ENCODE data around the gene SMC1B. TPM values are rescaled to one million over a fixed set of nuclear protein-coding genes. Genes with fewer than 3 reads are reported as not detected.

Gene SMC1B
- total RNA-seq, 2 donors from 2014 or later: not detected

- ATAC-seq (ENCODE audit: insufficient number of reproducible peaks, low FRiP score, low read depth): no peak
- H3K9me3 ChIP-seq: no peaks in the 10 kb centered on the region
- no peak for TF ChIP-seq CTCF (IDR thresholded peaks at IDR 0.05)
- H3K36me3 ChIP-seq: no peaks in the 10 kb centered on the region
- DNase-seq (ENCODE audit: low spot score): no peak
- no peak overlapping the region for H3K4me3 ChIP-seq
- H3K27ac ChIP-seq: no peak overlapping the region
- no peaks in the 10 kb centered on the region for H3K27me3 ChIP-seq (replicated peaks; ENCODE audit: insufficient read depth)
- H3K4me1 ChIP-seq (ENCODE audit: control insufficient read depth in 1 of 2, low read depth in 2 of 2): peaks cover 4 to 7% of the 10 kb centered on the region in 2 donors
Observed at GRCh38 chr22:45430871-45431270, 17.5 kb upstream of the SMC1B start.

- peaks cover under 1 to 3% of the 10 kb centered on the region in 2 donors for H3K4me1 ChIP-seq (ENCODE audit: control insufficient read depth in 1 of 2, low read depth in 2 of 2)
- no peak overlapping the region for H3K4me3 ChIP-seq
- ATAC-seq (ENCODE audit: insufficient number of reproducible peaks, low FRiP score, low read depth) (no peak), DNase-seq (ENCODE audit: low spot score) (no peak)
- TF ChIP-seq CTCF (IDR thresholded peaks at IDR 0.05): no peak
- H3K36me3 ChIP-seq: no peaks in the 10 kb centered on the region
- no peak overlapping the region for H3K27ac ChIP-seq
- no peaks in the 10 kb centered on the region for H3K27me3 ChIP-seq (replicated peaks; ENCODE audit: insufficient read depth)
- H3K9me3 ChIP-seq: no peaks in the 10 kb centered on the region
Observed at GRCh38 chr22:45429981-45430775, 16.8 kb upstream of the SMC1B start.

GRCh38 chr22:45429424-45429823 is 16.0 kb upstream of the SMC1B start:
- H3K9me3 ChIP-seq: no peaks in the 10 kb centered on the region
- H3K27ac ChIP-seq: no peak overlapping the region
- no peak overlapping the region for H3K4me3 ChIP-seq
- DNase-seq (ENCODE audit: low spot score) (no peak), ATAC-seq (ENCODE audit: insufficient number of reproducible peaks, low FRiP score, low read depth) (no peak)
- TF ChIP-seq CTCF (IDR thresholded peaks at IDR 0.05): no peak
- H3K27me3 ChIP-seq (replicated peaks; ENCODE audit: insufficient read depth): no peaks in the 10 kb centered on the region
- H3K36me3 ChIP-seq: no peaks in the 10 kb centered on the region
- H3K4me1 ChIP-seq (ENCODE audit: control insufficient read depth in 1 of 2, low read depth in 2 of 2): no peaks in the 10 kb centered on the region

GRCh38 chr22:45428391-45429385 is 15.3 kb upstream of the SMC1B start:
- ATAC-seq (ENCODE audit: insufficient number of reproducible peaks, low FRiP score, low read depth) (no peak), DNase-seq (ENCODE audit: low spot score) (no peak)
- no peaks in the 10 kb centered on the region for H3K36me3 ChIP-seq
- H3K27ac ChIP-seq: no peak overlapping the region
- no peaks in the 10 kb centered on the region for H3K27me3 ChIP-seq (replicated peaks; ENCODE audit: insufficient read depth)
- no peak overlapping the region for H3K4me3 ChIP-seq
- TF ChIP-seq CTCF (IDR thresholded peaks at IDR 0.05): no peak
- no peaks in the 10 kb centered on the region for H3K4me1 ChIP-seq (ENCODE audit: control insufficient read depth in 1 of 2, low read depth in 2 of 2)
- no peaks in the 10 kb centered on the region for H3K9me3 ChIP-seq

- no peak for ATAC-seq (ENCODE audit: insufficient number of reproducible peaks, low FRiP score, low read depth)
- H3K4me1 ChIP-seq (ENCODE audit: control insufficient read depth in 1 of 2, low read depth in 2 of 2): no peaks in the 10 kb centered on the region
- H3K36me3 ChIP-seq: no peaks in the 10 kb centered on the region
- H3K9me3 ChIP-seq: no peaks in the 10 kb centered on the region
- no peak overlapping the region for H3K4me3 ChIP-seq
- no peaks in the 10 kb centered on the region for H3K27me3 ChIP-seq (replicated peaks; ENCODE audit: insufficient read depth)
- no peak overlapping the region for H3K27ac ChIP-seq
- no peak for DNase-seq (ENCODE audit: low spot score)
- TF ChIP-seq CTCF (IDR thresholded peaks at IDR 0.05): no peak
Observed at GRCh38 chr22:45427114-45427513, 13.7 kb upstream of the SMC1B start.

Data from thoracic aorta (tissue), 2 donors.